ENCODE measurements around the gene SCD. TPM values are rescaled to one million over a fixed set of nuclear protein-coding genes. Genes with fewer than 3 reads are reported as not detected.
A peak's percentile ranks its signal among the peaks of the same experiment; 100 is the strongest.

Gene SCD
- total RNA-seq, 4 donors from 2014 or later = 46.7 to 307 (median 101) TPM

GRCh38 chr10:100360234-100360633 lies 13.2 kb downstream of the SCD start:
- no peak for TF ChIP-seq CTCF (IDR thresholded peaks at IDR 0.05)
- TF ChIP-seq POLR2A (IDR thresholded peaks at IDR 0.05) = no peak
- Histone ChIP-seq H3K27ac (no peak overlapping the region), H3K9me3 (no peaks in the 10 kb centered on the region), H3K36me3 (peaks cover 0 to 68% (median 0%) of the 10 kb centered on the region in 3 donors), H3K4me3 (no peak overlapping the region), H3K27me3 (no peaks in the 10 kb centered on the region), H3K4me1 (peaks cover 4 to 47% (median 10%) of the 10 kb centered on the region in 3 donors)
- DNase-seq = no peak
- WGBS, 2 donors = 68 to 84% methylated on average over 5 of the region's 6 CpGs
- intact Hi-C loops (cut with DNase I) = no loop called here

DNA sequence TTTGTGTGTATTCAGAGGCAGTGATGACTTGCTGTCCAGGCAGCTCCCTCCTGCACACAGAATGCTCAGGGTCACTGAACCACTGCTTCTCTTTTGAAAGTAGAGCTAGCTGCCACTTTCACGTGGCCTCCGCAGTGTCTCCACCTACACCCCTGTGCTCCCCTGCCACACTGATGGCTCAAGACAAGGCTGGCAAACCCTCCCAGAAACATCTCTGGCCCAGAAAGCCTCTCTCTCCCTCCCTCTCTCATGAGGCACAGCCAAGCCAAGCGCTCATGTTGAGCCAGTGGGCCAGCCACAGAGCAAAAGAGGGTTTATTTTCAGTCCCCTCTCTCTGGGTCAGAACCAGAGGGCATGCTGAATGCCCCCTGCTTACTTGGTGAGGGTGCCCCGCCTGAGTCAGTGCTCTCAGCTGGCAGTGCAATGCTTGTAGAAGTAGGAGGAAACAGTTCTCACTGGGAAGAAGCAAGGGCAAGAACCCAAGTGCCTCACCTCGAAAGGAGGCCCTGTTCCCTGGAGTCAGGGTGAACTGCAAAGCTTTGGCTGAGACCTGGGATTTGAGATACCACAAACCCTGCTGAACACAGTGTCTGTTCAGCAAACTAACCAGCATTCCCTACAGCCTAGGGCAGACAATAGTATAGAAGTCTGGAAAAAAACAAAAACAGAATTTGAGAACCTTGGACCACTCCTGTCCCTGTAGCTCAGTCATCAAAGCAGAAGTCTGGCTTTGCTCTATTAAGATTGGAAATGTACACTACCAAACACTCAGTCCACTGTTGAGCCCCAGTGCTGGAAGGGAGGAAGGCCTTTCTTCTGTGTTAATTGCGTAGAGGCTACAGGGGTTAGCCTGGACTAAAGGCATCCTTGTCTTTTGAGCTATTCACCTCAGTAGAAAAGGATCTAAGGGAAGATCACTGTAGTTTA lies 15.8 kb downstream of the SCD start:
- no peak overlapping the region for H3K4me3 ChIP-seq
- WGBS, 2 donors = 79 to 83% methylated on average over 2 to 5 of the region's 6 CpGs
- DNase-seq = no peak
- peak overlapping the region in 2 of 4 donors; percentile 33 to 59 for H3K27ac ChIP-seq
- H3K9me3 ChIP-seq = no peaks in the 10 kb centered on the region
- intact Hi-C loops (cut with DNase I) = no loop called here
- no peaks in the 10 kb centered on the region for H3K27me3 ChIP-seq
- H3K36me3 ChIP-seq = peaks cover 0 to 42% (median 0%) of the 10 kb centered on the region in 3 donors
- H3K4me1 ChIP-seq = peaks cover 6 to 61% (median 10%) of the 10 kb centered on the region in 3 donors
- TF ChIP-seq POLR2A (IDR thresholded peaks at IDR 0.05) (no peak), CTCF (IDR thresholded peaks at IDR 0.05) (no peak)

- intact Hi-C loops (cut with DNase I) = no loop called here
- no peak for TF ChIP-seq POLR2A (IDR thresholded peaks at IDR 0.05)
- no peak for TF ChIP-seq CTCF (IDR thresholded peaks at IDR 0.05)
- Histone ChIP-seq H3K4me1 (peaks cover 6 to 55% (median 10%) of the 10 kb centered on the region in 3 donors), H3K36me3 (peaks cover 0 to 37% (median 0%) of the 10 kb centered on the region in 3 donors), H3K27me3 (no peaks in the 10 kb centered on the region), H3K27ac (peak overlapping the region in 2 of 4 donors; percentile 61 to 71), H3K9me3 (no peaks in the 10 kb centered on the region), H3K4me3 (no peak overlapping the region)
- no peak for DNase-seq
- 81 to 89% methylated on average over 3 of the region's 3 CpGs for WGBS, 2 donors
Measured at GRCh38 chr10:100364175-100364574, 17.1 kb downstream of the SCD start.

- WGBS, 2 donors = 19 to 51% methylated on average over 5 to 6 of the region's 7 CpGs
Measured at GRCh38 chr10:100364735-100365391, 17.8 kb downstream of the SCD start.

More at GRCh38 chr10:100364735-100365391, 17.8 kb downstream of the SCD start:
- Histone ChIP-seq H3K27ac (peak overlapping the region in 3 of 4 donors; percentile 67 to 71 (median 71)), H3K36me3 (peaks cover 0 to 31% (median 0%) of the 10 kb centered on the region in 3 donors), H3K27me3 (no peaks in the 10 kb centered on the region), H3K4me1 (peaks cover 6 to 51% (median 10%) of the 10 kb centered on the region in 3 donors), H3K4me3 (peak overlapping the region in 1 of 4 donors; percentile 3), H3K9me3 (no peaks in the 10 kb centered on the region)
- intact Hi-C loops (cut with DNase I) = no loop called here
- DNase-seq = no peak
- no peak for TF ChIP-seq POLR2A (IDR thresholded peaks at IDR 0.05)
- TF ChIP-seq CTCF (IDR thresholded peaks at IDR 0.05) = no peak
